ENCODE results near the gene CEP162. TPM values are rescaled to one million over a fixed set of nuclear protein-coding genes. Genes with fewer than 3 reads are reported as not detected.

Gene CEP162
- total and polyA plus RNA-seq, 2 of the 8 experiments (the other 6 are each of a cell fraction or from before 2014, with no cell fraction given) = 1.3 to 10.6 TPM

DNA sequence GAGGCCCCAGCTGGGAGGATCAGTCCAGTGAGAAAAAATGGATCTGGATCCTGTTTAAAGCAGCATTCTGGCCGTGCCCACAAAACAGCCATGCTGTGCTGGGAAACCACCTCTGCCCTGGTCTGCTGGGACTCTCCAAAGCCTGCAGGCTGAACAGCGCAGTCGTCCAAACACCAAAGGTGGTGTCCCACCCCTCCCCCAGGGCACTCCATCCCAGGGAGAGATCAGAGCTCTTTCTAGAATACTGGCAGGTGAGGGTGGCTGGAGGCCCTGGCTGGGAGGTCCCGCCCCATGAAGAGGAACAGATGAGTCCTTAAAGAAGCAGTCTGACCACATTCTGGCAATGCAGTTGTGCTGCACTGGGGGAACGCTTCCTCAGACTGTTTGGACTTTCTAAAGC is 109.3 kb downstream of the CEP162 start (continued):
- TF ChIP-seq, protein P1, sequence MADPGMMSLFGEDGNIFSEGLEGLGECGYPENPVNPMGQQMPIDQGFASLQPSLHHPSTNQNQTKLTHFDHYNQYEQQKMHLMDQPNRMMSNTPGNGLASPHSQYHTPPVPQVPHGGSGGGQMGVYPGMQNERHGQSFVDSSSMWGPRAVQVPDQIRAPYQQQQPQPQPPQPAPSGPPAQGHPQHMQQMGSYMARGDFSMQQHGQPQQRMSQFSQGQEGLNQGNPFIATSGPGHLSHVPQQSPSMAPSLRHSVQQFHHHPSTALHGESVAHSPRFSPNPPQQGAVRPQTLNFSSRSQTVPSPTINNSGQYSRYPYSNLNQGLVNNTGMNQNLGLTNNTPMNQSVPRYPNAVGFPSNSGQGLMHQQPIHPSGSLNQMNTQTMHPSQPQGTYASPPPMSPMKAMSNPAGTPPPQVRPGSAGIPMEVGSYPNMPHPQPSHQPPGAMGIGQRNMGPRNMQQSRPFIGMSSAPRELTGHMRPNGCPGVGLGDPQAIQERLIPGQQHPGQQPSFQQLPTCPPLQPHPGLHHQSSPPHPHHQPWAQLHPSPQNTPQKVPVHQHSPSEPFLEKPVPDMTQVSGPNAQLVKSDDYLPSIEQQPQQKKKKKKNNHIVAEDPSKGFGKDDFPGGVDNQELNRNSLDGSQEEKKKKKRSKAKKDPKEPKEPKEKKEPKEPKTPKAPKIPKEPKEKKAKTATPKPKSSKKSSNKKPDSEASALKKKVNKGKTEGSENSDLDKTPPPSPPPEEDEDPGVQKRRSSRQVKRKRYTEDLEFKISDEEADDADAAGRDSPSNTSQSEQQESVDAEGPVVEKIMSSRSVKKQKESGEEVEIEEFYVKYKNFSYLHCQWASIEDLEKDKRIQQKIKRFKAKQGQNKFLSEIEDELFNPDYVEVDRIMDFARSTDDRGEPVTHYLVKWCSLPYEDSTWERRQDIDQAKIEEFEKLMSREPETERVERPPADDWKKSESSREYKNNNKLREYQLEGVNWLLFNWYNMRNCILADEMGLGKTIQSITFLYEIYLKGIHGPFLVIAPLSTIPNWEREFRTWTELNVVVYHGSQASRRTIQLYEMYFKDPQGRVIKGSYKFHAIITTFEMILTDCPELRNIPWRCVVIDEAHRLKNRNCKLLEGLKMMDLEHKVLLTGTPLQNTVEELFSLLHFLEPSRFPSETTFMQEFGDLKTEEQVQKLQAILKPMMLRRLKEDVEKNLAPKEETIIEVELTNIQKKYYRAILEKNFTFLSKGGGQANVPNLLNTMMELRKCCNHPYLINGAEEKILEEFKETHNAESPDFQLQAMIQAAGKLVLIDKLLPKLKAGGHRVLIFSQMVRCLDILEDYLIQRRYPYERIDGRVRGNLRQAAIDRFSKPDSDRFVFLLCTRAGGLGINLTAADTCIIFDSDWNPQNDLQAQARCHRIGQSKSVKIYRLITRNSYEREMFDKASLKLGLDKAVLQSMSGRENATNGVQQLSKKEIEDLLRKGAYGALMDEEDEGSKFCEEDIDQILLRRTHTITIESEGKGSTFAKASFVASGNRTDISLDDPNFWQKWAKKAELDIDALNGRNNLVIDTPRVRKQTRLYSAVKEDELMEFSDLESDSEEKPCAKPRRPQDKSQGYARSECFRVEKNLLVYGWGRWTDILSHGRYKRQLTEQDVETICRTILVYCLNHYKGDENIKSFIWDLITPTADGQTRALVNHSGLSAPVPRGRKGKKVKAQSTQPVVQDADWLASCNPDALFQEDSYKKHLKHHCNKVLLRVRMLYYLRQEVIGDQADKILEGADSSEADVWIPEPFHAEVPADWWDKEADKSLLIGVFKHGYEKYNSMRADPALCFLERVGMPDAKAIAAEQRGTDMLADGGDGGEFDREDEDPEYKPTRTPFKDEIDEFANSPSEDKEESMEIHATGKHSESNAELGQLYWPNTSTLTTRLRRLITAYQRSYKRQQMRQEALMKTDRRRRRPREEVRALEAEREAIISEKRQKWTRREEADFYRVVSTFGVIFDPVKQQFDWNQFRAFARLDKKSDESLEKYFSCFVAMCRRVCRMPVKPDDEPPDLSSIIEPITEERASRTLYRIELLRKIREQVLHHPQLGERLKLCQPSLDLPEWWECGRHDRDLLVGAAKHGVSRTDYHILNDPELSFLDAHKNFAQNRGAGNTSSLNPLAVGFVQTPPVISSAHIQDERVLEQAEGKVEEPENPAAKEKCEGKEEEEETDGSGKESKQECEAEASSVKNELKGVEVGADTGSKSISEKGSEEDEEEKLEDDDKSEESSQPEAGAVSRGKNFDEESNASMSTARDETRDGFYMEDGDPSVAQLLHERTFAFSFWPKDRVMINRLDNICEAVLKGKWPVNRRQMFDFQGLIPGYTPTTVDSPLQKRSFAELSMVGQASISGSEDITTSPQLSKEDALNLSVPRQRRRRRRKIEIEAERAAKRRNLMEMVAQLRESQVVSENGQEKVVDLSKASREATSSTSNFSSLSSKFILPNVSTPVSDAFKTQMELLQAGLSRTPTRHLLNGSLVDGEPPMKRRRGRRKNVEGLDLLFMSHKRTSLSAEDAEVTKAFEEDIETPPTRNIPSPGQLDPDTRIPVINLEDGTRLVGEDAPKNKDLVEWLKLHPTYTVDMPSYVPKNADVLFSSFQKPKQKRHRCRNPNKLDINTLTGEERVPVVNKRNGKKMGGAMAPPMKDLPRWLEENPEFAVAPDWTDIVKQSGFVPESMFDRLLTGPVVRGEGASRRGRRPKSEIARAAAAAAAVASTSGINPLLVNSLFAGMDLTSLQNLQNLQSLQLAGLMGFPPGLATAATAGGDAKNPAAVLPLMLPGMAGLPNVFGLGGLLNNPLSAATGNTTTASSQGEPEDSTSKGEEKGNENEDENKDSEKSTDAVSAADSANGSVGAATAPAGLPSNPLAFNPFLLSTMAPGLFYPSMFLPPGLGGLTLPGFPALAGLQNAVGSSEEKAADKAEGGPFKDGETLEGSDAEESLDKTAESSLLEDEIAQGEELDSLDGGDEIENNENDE (IDR thresholded peaks at IDR 0.05; ENCODE audit: insufficient replicate concordance, low read length) = no peak
- TF ChIP-seq POU5F1 (IDR thresholded peaks at IDR 0.05; ENCODE audit: low read depth, low read length) (no peak), SP4 (IDR thresholded peaks at IDR 0.05; ENCODE audit: low read length) (no peak), FOSL1 (IDR thresholded peaks at IDR 0.05; ENCODE audit: insufficient read depth, low read depth, low read length) (no peak), BCL11A (IDR thresholded peaks at IDR 0.05; ENCODE audit: low read depth in 2 of 2, low read length in 2 of 2) (no peak), POLR2A (IDR thresholded peaks at IDR 0.05; ENCODE audit: control extremely low read depth in 1 of 2, low read depth in 2 of 2, low read length in 2 of 2) (no peak), MAFK (IDR thresholded peaks at IDR 0.05; ENCODE audit: low read depth, low read length) (no peak), TCF12 (IDR thresholded peaks at IDR 0.05; ENCODE audit: low read depth, low read length) (no peak), NRF1 (IDR thresholded peaks at IDR 0.05; ENCODE audit: low read depth, low read length) (no peak)
- TF ChIP-seq, protein P2, sequence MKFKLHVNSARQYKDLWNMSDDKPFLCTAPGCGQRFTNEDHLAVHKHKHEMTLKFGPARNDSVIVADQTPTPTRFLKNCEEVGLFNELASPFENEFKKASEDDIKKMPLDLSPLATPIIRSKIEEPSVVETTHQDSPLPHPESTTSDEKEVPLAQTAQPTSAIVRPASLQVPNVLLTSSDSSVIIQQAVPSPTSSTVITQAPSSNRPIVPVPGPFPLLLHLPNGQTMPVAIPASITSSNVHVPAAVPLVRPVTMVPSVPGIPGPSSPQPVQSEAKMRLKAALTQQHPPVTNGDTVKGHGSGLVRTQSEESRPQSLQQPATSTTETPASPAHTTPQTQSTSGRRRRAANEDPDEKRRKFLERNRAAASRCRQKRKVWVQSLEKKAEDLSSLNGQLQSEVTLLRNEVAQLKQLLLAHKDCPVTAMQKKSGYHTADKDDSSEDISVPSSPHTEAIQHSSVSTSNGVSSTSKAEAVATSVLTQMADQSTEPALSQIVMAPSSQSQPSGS (IDR thresholded peaks at IDR 0.05; ENCODE audit: low read length) = no peak
- TF ChIP-seq, protein P3, sequence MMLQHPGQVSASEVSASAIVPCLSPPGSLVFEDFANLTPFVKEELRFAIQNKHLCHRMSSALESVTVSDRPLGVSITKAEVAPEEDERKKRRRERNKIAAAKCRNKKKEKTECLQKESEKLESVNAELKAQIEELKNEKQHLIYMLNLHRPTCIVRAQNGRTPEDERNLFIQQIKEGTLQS (IDR thresholded peaks at IDR 0.05; ENCODE audit: insufficient read depth, low read depth, low read length) = no peak

Measured in H1 (cell line).